ENCODE results near the gene NANS.
A peak's percentile ranks its signal among the peaks of the same experiment; 100 is the strongest.

GRCh38 chr9:98074115-98074990, 17.8 kb downstream of the NANS start:
- TF ChIP-seq CTCF (conservative IDR thresholded peaks at IDR 0.05) (peak; percentile 96), EZH2 (IDR thresholded peaks at IDR 0.05; ENCODE audit: low read depth) (no peak)
